Ramos (cell line): ENCODE measurements around the gene IRS1.

Source experiments
- in situ Hi-C: fragments of 300-500 bp; cut with MboI; formaldehyde crosslinking; loops from one replicate; pipeline ENCODE4 v1.14.3; 2022; ENCODE audit warnings: low sequenced_read_pairs; ENCODE audit not compliant: unreplicated experiment

Gene IRS1

DNA sequence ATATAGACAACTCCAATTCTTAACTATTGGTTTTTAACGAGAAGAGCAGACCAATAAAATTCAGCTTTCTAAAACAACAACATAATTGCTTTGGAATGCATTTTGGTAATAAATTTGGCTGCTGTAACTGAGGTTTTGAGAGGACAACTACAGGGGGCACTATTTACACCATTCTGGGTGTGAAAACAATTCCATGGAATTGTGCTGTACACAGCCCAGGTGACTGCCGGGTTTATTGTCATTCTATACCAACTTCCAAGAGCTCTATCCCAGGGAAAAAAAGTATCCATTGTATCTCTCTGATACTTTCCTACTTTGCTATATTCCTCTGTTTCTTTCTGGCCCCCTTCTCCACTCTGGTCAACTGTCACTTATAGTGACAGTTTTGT lies 38.4 kb downstream of the IRS1 start:
- in situ Hi-C loops: no loop called here

DNA sequence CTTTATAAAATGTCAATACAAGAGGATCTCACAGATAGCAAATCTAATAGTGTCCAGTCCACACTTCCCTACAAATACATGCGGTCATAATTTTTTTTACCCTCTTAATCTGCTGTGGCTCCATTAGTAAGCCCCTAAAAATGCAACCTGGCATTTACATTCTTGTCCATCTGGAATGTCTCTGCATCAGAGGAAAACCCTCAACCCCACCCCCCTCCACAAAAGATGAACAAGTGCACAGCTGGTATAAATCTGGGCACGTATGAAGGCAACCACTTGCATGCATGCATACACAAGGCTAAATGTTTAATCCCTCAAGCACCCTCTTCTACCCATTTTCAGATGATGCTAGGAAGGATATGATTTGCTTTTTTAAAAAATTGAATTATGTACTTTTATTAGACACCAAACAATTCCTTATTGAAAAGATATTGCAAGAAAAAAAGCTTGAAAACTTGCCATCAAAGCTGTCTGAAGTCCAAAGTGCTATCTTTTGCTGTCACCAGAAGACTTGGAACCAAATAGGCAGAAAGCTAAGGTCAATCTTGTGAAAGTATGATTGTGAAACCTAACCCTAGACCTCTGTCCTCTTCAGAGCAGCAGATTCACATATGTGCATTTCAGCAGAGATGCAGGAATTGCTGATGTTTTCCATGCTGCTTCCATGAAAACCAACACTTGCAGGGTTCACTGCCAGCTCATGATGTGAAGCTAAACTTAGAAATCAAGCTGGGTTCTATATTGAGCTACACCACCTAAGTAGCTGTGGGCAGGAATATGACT lies 39.0 kb downstream of the IRS1 start:
- in situ Hi-C loops: no loop called here

DNA sequence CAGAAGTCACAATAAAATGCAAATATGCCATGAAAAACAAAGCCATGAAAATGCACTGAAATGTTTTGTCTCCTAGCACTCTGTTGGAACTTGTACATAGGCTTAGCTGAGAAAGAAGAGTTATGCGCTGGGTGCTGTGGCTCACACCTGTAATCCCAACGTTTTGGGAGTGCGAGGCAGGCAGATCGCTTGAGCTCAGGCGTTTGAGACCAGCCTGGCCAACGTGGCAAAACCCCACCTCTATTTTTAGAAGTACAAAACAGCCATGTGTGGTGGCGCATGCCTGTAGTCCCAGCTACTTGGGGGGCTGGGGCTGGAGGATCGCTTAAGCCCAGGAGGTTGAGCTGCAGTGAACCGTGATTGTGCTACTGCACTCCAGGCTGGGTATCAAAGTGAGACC lies 39.9 kb downstream of the IRS1 start:
- in situ Hi-C loops: no loop called here

DNA sequence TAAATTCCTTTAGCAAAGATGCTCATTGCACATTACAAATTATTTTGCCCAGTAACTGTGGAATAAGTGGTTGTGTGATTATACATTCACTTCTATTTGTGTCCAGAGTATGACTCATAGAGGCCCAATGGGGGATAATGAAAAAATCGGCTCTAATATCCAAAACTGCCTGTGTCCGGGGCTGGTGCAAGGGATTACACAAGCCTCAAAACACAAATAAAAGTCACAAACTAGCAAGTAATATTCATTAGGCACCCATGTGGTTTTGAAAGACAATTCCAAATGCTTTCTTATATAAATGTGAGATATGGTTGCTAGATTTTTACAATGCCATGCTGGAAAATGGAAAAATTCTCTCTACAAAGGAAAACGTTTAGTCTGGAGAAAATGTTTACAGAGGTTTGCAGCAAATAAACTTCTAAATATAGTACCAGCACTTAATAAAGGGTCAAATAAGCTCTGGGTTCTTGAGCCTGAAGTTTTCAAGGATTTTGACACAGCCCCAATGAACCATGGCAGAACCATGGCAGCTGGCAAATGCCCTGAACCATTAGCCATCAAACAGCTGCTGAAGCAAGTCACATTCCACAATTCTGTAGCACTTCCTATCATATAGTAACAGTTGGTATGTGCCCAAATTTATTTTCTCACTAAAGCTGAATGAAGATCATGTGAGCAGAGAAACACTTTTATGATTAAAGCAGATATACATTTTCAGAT lies 40.5 kb downstream of the IRS1 start:
- in situ Hi-C loops: no loop called here

DNA sequence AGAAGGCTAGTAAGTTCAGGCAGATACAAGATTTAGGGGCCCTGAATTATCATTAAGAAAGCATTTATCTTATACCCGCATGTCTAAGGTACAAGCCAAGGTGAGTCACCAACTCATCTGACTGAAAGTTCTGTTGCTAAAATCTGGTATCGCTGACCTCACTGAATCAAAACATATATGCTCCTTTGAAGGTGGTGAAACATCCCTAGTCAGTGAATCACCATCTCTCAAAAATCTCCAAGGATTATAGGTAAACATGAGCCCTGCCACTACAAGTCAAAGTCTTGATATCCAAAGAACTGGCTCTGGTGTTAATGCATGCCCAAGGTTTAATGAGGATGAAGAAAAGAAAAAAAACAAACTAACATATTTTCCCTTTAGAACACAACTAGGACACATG lies 43.5 kb downstream of the IRS1 start:
- in situ Hi-C loops: no loop called here

DNA sequence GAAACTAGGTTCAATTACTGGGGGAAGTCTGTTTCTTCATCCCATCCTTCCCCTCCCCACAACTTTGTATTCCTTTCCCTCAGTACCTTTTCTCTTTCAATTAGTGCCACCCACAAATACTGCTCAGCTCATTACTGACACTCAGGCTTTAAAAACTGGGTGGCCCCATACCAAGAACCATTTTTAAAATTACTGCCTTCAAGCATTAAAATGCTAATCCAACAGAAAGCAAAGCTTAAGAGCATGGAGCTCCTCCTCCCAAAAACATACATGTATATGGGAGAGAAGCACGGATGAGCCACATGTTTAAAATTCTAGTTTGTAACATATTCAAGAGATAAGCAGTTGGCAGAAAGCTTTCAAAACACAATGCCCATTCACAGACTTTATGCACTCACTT lies 44.0 kb downstream of the IRS1 start:
- in situ Hi-C loops: no loop called here

DNA sequence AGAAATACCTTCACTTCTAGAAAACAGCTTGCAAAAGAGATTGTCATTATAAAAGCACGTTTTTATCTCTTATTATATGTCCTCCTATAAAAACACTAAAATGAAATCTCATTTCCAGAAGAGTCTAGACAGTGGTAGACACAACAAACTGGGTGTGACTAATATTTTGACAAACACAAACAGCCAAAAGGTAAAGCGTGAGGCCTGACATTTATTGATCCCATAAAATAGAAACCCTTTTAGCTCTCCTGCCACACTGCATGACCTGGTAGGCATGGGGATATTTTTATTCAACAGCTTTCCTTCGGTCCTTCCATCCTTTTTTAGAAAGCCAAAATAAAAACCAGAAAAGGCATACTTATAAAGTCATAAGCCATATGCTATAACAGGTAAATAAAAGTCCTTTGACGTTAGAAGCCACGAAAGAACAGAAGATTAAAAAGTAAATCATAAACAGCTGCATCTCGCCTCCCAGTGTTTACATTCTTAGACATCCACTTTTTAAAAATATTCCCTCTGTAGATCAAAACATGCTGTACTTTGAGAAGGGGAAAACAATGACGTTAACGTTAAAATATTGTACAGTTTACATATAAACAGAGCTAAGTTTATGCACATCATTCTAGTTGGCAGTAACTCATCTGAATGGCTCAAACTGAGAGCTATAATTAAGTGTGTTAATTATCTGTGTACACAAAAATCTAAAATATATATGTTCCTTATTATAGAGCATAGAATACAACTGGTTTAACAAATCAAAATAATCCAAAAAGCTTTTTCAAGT lies 44.6 kb downstream of the IRS1 start:
- in situ Hi-C loops: no loop called here

DNA sequence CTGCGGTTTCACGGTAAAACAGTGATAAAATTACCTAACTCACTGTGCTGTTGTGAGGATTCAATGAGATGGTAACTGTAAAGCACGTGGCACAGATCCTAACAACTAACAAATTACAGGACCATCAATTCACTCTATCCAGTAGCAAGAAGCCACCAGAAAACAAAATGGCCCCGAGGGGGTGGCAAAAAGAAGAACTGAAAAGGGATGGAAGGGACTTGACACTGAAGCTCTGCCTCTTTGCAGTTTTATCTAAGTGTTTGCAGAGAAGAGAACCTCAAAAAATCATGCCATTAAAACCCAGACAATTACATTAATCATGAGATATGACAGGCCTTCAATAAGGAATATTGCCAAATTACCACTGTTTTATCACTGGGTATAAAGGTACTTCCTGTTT lies 46.7 kb downstream of the IRS1 start:
- in situ Hi-C loops: no loop called here

DNA sequence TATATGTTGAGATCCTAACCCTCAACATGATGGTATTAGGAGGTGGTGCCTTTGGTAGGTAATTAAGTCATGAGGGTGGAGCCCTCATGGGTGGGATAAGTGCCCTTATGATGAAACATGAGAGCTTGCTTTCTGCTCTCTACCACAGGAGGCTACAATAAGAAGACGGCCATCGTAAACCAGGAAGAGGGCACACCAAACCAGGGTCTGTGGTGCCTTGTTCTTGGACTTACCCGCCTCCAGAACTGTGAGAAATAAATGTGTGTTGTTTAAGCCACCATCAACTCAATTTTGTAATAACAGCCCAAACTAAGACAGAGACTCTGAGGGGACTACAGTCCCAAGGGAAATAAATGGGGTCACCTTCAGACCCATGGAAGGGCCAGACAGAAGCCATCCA lies 52.3 kb downstream of the IRS1 start:
- in situ Hi-C loops: no loop called here

DNA sequence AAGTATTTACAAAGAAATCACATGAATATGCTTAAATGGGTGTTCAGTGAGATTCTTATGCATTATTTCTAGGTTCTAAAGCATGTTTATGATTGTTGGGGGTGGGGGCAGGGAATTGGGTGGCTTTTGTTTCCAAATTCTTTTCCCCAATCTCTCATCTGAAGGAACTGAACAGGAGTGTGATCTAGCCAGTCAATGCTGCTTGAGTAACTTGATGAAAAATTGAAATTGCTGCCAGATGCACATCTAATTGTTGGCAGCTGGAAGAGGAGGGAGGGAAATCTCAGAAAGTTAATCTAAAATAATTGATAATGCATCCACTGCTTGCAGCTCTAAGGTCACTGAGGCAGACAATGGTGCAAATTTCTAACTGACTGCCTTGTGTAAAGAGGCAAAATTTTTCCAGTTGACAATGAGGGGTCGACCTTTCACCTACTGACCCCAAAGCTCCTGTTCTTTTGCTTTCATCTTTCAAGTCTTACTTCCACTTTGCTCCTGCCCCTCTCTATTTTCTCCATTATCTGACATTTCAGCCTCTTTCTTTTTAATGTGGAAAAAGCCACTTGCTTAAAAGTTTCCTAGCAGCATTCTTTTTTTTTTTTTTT lies 53.3 kb downstream of the IRS1 start:
- in situ Hi-C loops: no loop called here

DNA sequence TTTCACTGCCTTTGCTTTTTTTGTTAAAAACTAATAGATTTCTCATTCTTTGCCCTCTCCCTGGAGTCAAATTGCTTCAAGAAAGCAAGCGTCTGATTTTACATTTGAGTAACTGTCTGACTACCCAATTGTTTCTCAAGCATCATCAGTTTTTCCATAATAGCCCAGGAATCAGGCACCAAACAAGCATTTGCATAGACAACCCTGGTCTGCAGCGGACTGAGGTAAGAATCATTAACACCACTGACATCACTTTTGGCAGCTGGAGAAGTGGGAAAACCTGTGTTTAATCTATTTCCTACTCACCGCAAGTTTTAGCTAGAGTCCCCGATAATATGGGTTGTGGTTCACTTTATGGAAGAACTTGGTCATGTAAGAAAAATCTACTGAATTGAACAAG lies 55.7 kb downstream of the IRS1 start:
- in situ Hi-C loops: no loop called here

DNA sequence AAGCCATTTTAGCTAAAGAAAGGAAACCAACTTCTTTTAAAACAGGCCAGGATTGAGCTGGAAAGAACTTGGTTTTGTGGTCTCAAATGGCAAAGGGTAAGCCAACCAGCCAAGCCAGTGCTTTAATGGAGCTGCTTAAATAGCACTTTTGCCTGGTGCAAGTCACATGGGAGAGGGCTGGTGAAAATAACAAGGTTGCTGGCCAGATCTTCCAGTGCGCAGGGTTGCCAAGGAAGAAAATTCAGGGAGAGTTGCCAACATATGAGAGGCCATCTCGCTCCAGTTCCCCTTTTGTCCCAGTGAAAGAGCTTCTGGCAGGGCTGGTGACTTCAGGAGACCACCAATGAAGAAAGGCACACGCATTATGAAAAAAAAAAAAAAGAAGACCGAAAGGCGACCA lies 57.3 kb downstream of the IRS1 start:
- in situ Hi-C loops: no loop called here

DNA sequence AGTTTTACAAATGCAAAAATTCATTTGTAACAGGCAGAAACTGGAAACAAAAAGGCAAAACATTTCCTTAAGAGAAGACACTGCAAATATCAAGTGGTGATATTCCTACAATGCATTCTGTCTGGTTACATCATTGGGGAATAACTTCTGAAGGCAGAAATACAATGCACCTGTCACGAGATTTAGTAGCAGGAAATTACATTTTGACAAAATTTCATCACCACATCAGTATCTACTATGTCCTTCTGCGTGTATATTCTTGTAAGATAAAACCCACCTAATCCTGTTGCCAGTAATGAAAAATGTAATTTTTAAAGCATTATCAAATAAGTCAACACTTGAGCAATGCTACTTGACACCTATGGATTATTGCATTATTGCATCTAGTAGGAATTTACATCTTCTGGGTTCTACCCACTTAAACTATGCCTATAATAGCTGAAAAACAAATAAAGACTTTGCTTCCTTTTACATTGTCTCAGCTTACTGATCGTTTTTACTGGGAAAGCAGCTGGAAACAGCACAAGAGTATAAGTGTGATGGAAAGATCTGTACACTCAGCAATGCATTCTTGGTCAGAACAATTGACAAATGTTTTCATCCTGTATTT lies 59.5 kb downstream of the IRS1 start:
- in situ Hi-C loops: no loop called here

DNA sequence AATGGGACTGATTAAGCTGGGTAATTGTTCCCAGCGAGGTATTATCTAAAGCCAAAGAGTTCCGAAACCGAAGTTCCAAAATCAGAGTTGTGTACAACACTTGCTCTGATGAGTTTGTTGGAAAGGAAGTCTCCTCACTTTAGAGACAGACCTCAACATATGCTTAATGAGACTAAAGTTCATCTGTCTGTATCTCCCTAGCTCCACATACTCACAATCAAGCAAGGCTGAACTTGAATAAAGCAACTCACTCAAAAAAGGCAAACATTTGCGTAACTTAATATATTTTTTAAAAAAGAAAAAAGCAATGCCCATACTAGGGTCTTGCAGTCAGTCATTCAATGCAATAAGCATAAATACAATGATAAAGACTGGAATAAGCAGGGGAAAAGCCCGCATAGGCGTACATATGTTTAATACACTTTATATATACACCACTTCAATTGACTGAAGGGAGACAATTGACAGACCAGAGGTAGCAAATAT lies 60.0 kb downstream of the IRS1 start:
- in situ Hi-C loops: no loop called here

DNA sequence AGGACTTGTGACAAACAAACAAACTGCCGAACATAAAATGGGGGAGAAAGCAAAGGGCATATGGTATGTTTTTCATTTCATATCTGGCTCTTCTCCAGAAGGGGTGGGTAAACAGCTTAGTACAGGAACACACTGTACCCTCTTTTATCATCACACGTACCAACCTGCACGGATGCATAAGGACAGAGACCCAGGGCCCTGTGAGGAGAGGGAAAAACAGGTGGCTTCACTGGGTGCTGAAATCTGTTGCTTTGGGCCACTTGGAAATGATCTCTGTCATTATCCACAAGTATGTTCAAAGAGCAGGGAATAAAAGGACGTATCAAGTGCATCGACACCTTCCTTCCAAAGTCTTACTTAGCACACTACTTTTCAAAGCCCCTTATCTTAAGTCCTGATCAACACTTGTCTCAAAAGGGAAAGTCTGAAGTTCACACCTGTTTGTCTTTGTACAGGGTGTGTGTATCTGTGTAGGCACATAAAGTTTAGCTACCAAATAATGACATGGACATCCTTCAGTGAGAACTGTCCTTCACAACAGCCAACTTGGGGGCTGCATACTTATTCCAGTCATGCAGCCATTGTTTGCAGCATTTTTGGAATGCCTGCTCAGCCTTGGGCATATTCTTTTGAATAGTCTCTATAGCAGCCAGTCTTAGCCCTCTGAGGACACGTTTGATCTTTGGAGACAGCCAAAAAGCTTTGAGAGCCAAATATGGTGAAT lies 60.6 kb downstream of the IRS1 start:
- in situ Hi-C loops: no loop called here

DNA sequence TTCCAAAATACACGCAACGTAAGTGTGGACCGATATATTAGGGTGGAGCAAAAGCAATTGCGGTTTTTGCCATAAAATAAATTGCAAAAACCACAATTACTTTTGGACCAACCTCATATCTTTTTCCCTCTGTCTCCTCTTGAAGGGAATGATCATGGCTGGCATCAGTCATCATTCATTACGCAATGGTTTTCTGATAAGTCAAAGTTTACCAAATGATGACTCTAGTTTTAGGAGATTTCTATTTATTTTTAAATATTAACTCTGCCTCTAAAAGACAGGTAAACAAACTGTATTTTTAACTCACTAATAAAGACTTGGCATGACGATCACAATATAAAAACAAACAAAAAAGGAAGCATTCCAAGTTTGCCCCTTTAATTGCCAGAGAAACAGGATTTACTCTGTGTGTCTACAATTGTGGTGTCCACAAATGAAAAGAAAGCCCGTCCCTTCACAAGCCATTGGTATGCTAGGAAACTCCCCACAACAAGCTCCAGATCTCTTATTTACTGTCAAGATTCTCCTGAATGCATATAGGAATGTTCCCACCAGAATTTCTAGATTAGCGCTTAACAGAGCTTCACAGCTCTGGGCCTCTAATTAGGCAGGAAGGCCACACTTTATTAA lies 61.3 kb downstream of the IRS1 start:
- in situ Hi-C loops: no loop called here

DNA sequence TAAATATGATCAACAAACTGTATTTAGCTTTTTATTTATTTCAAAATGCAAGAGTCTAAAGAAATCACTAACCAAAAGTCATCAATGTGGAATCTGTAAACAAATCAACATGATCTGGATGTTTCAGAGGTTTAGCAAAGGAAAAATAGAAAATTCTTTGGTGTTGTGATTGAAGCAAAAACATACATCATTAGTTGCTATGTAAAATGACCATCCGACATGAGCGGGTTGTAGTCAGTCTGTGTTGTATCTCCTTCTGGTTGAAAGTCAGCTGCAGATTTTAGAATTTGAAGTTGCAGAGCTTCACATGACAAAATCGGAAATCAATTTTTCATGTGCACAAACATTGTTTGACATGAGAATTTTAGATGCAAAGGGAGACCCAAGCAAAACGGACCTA lies 63.2 kb downstream of the IRS1 start:
- in situ Hi-C loops: no loop called here

DNA sequence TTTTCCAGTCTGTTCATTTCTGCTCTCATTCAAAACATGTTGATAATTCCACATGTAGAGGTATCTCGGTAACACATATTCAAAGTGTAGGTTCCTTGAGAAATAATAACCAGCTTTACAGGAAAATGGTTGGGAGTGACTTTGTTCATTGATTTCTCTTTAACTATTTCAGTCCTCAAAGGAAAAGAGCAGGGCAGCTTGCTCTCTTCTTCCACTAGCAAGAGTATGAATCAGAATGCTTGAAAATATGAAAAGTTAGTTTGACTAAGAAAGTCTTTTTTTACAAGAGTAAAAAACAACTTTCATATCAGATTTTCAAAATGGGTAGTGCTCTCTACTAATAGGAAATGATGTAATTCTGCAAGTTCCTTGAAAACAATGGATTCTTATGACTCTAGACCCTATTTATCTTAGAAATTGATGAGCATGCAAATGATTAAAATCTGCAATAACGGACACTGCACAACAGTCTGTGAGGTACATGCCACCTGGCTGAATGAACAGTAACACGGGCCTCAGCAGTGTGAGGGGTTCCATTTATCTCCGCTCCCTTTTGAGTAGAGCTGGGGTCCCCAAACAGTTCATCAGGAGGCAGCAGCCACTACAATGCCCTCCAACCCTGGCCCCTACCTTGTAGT lies 65.6 kb downstream of the IRS1 start:
- in situ Hi-C loops: no loop called here
